PC-3 (cell line): ENCODE results near the gene ADAMTSL1. TPM values are rescaled to one million over a fixed set of nuclear protein-coding genes. Genes with fewer than 3 reads are reported as not detected.

Source experiments
- ATAC-seq: fragments of 200-7000 bp; cut with Tn5 transposase; 2 replicates; pipeline ENCODE4 v1.9.1; 2020; ENCODE audit warnings: mild to moderate bottlenecking, moderate library complexity
- BruUV-seq: library from RNA; stranded (reverse); fragments of 400-500 nt; replicated peaks from 2 replicates; lab custom pipeline; 2021; lab: Mats Ljungman, UMichigan
- CTCF ChIA-PET: fragments of 300-600 bp; sonication (Branson Sonifier 250); formaldehyde crosslinking; loops from one replicate; lab custom pipeline; 2022; ENCODE audit warnings: antibody characterized with exemption; lab: Charles Lee
- POLR2A ChIA-PET: fragments of 300-600 bp; sonication (Branson Sonifier 250); formaldehyde crosslinking; loops from one replicate; lab custom pipeline; 2022; ENCODE audit warnings: antibody characterized with exemption; ENCODE audit not compliant: unreplicated experiment; lab: Charles Lee
- DNase-seq: peaks from one replicate; pipeline ENCODE4 v3.0.0-alpha.2; 2015
- H2AFZ ChIP-seq: fragments of 300-600 bp; sonication (generic); 2 replicates; pipeline ENCODE4 v1.6.0; 2016; ENCODE audit warnings: antibody characterized with exemption, low read length
- H3F3A ChIP-seq: fragments of 300-600 bp; sonication (generic); one replicate; pipeline ENCODE4 v1.6.0; 2017; ENCODE audit warnings: antibody characterized with exemption, low read length, control low read depth, mild to moderate bottlenecking; ENCODE audit not compliant: unreplicated experiment
- H3K27ac ChIP-seq: fragments of 300-600 bp; sonication (generic); 2 replicates; pipeline ENCODE4 v1.5.1; 2016; ENCODE audit warnings: mild to moderate bottlenecking, low read length
- H3K27me3 ChIP-seq: fragments of 300-600 bp; sonication (generic); 2 replicates; pipeline ENCODE4 v1.6.1; 2016; ENCODE audit warnings: low read length, mixed read lengths
- H3K36me3 ChIP-seq: fragments of 300-600 bp; sonication (generic); 2 replicates; pipeline ENCODE4 v1.6.1; 2016; ENCODE audit warnings: low read depth, mixed run types, low read length, mixed read lengths
- H3K4me1 ChIP-seq: fragments of 300-600 bp; sonication (generic); 2 replicates; pipeline ENCODE4 v1.5.1; 2016; ENCODE audit warnings: low read length; ENCODE audit not compliant: insufficient read depth
- H3K4me2 ChIP-seq: fragments of 300-600 bp; sonication (generic); 2 replicates; pipeline ENCODE4 v1.6.0; 2016; ENCODE audit warnings: low read length
- H3K4me3 ChIP-seq: fragments of 300-600 bp; sonication (generic); 2 replicates; pipeline ENCODE4 v1.5.1; 2016; ENCODE audit warnings: mild to moderate bottlenecking, low read length, mixed read lengths
- H3K79me2 ChIP-seq: fragments of 300-600 bp; sonication (generic); 2 replicates; pipeline ENCODE4 v1.6.1; 2017; ENCODE audit warnings: low read length, mixed read lengths
- H3K9ac ChIP-seq: fragments of 300-600 bp; sonication (generic); 2 replicates; pipeline ENCODE4 v1.6.0; 2016; ENCODE audit warnings: mild to moderate bottlenecking, low read length
- H3K9me2 ChIP-seq: fragments of 300-600 bp; sonication (generic); replicated peaks from 2 replicates; pipeline ENCODE4 v1.6.1; 2016; ENCODE audit warnings: mixed run types, low read length, mixed read lengths
- H3K9me3 ChIP-seq: fragments of 300-600 bp; sonication (generic); 2 replicates; pipeline ENCODE4 v1.6.1; 2016; ENCODE audit warnings: low read length, mixed read lengths
- H4K20me1 ChIP-seq: fragments of 300-600 bp; sonication (generic); 2 replicates; pipeline ENCODE4 v1.6.1; 2016; ENCODE audit warnings: low read length, mixed read lengths
- EZH2 ChIP-seq: fragments of 300-600 bp; sonication (generic); IDR thresholded peaks from one replicate; pipeline ENCODE4 v1.6.1; 2017; ENCODE audit warnings: antibody characterized with exemption, mild to moderate bottlenecking, low read length; ENCODE audit not compliant: unreplicated experiment
- EZH2phosphoT487 ChIP-seq: fragments of 300-600 bp; sonication (generic); IDR thresholded peaks from 2 replicates; pipeline ENCODE4 v1.6.1; 2018; ENCODE audit warnings: mild to moderate bottlenecking, antibody characterized with exemption, low read length, borderline replicate concordance
- intact Hi-C: fragments of 100-400 bp; cut with micrococcal nuclease; formaldehyde crosslinking; loops from 2 replicates; pipeline ENCODE4 v1.9.0; 2023
- total RNA-seq: library from RNA; depleted of rRNA; stranded (reverse); fragments of >200 nt; gene quantifications from 2 replicates; pipeline ENCODE4 v1.2.3, GENCODE V29; 2014
- TF ChIP-seq, protein P1 (sequence below): fragments of 300-600 bp; sonication (generic); conservative IDR thresholded peaks from 2 replicates; pipeline ENCODE4 v1.5.1; 2017; ENCODE audit warnings: antibody characterized with exemption, low read depth, mild to moderate bottlenecking, low read length

ADAMTSL1 gene
- total RNA-seq, 1 experiment from 2014 or later, result 0.26 TPM

DNA sequence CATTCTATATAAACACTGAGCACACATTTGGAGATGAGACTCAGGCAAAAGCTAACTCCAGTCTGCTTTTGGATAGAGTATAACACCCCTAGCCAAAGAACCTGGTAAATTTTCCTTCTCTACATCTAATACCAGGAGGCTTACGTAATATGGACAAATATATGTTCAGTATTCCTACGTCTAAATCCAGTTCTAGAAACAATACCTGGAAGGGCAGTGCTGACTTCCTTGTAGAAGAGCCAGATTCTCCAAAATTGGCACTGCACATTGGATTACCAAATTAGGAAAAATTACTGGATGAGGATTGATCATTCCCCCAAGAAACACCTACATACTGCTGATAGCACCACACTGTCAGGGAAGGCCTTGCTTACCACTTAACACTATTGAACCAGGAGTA lies 311.7 kb downstream of the ADAMTSL1 start:
- H3K9me3 ChIP-seq, result no peaks in the 10 kb centered on the region
- no peak overlapping the region for H3K9ac ChIP-seq
- H3K36me3 ChIP-seq, result no peaks in the 10 kb centered on the region
- ATAC-seq, result no peak
- intact Hi-C loops, result no loop called here
- H4K20me1 ChIP-seq, result no peaks in the 10 kb centered on the region
- H3K4me3 ChIP-seq, result no peak overlapping the region
- ChIA-PET POLR2A (no interaction called here), CTCF (no interaction called here)
- no peak for DNase-seq
- H3K79me2 ChIP-seq, result no peaks in the 10 kb centered on the region
- TF ChIP-seq EZH2 (no peak), EZH2phosphoT487 (no peak)
- TF ChIP-seq, protein P1, sequence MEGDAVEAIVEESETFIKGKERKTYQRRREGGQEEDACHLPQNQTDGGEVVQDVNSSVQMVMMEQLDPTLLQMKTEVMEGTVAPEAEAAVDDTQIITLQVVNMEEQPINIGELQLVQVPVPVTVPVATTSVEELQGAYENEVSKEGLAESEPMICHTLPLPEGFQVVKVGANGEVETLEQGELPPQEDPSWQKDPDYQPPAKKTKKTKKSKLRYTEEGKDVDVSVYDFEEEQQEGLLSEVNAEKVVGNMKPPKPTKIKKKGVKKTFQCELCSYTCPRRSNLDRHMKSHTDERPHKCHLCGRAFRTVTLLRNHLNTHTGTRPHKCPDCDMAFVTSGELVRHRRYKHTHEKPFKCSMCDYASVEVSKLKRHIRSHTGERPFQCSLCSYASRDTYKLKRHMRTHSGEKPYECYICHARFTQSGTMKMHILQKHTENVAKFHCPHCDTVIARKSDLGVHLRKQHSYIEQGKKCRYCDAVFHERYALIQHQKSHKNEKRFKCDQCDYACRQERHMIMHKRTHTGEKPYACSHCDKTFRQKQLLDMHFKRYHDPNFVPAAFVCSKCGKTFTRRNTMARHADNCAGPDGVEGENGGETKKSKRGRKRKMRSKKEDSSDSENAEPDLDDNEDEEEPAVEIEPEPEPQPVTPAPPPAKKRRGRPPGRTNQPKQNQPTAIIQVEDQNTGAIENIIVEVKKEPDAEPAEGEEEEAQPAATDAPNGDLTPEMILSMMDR, result no peak
- H3K27ac ChIP-seq, result no peak overlapping the region
- no peak overlapping the region for H3K4me2 ChIP-seq
- no peaks in the 10 kb centered on the region for H3K9me2 ChIP-seq
- no peaks in the 10 kb centered on the region for H3F3A ChIP-seq
- BruUV-seq, result no TSS peak
- H2AFZ ChIP-seq, result no peak overlapping the region
- no peaks in the 10 kb centered on the region for H3K4me1 ChIP-seq
- no peaks in the 10 kb centered on the region for H3K27me3 ChIP-seq

DNA sequence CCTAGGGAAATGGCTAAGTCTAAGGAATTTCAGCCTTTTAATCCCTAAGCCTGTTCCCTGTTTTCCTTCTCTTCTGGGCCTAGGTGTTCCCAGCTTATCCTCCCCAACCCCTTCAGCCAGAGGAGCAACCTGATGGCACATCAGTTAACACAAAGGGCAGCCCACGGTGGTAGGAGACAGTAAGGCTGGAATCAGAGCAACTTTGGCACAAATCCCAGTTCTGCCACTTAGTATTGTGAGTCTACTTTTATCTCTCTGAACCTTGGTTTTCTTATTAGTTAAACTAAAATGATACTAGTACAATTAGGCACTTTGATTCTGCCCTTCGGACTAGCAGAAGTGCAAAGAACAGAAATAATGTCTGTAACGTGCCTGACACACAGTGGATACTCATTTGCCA lies 312.2 kb downstream of the ADAMTSL1 start:
- no peak overlapping the region for H3K4me3 ChIP-seq
- POLR2A ChIA-PET, result no interaction called here
- no peaks in the 10 kb centered on the region for H4K20me1 ChIP-seq
- ATAC-seq (no peak), DNase-seq (no peak)
- intact Hi-C loops, result no loop called here
- TF ChIP-seq EZH2phosphoT487, result no peak
- TF ChIP-seq, protein P1, result no peak
- TF ChIP-seq EZH2, result no peak
- CTCF ChIA-PET, result no interaction called here
- H3K27ac ChIP-seq, result no peak overlapping the region
- no peaks in the 10 kb centered on the region for H3K9me2 ChIP-seq
- no peaks in the 10 kb centered on the region for H3K4me1 ChIP-seq
- H3F3A ChIP-seq, result no peaks in the 10 kb centered on the region
- H3K79me2 ChIP-seq, result no peaks in the 10 kb centered on the region
- no TSS peak for BruUV-seq
- H2AFZ ChIP-seq, result no peak overlapping the region
- no peaks in the 10 kb centered on the region for H3K9me3 ChIP-seq
- H3K36me3 ChIP-seq, result no peaks in the 10 kb centered on the region
- no peaks in the 10 kb centered on the region for H3K27me3 ChIP-seq
- H3K4me2 ChIP-seq, result no peak overlapping the region
- no peak overlapping the region for H3K9ac ChIP-seq

DNA sequence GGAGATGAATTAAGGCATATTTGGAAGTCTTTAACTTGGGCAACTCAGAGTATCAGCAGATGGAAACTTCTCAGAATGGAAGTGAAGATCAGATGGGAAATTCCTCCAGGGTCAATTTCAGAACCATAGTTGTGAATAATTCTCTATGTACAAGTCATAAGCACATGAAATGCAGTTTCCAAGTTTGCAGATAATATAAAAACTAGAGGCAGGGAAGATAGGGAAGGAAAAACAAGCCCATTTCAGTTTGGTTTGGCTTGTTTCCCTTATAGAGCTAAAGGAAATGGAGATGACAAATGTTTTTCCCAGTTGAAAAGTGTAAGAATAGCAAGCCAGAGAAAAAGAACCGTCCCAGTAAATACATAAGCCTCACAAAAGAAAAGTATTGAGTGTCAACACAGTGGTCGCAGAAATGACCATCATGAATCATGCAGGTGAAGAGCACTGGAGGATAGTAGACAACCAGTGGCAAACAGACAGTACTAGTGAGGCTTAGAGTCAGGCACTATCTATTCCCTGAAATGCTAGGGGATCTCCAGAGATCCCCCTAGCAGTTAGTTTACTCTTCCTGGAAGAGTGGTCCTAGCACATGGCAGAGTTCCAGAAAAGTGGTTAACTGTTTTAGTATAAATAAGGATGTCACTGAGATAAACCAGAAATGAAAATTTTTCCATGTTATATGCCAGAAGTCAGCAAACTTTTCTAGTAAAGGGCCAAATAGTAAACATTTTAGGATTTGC lies 313.1 kb downstream of the ADAMTSL1 start:
- intact Hi-C loops, result no loop called here
- TF ChIP-seq EZH2phosphoT487, result no peak
- TF ChIP-seq, protein P1, result no peak
- TF ChIP-seq EZH2, result no peak
- CTCF ChIA-PET, result no interaction called here
- H3K9me2 ChIP-seq, result no peaks in the 10 kb centered on the region
- H3K4me2 ChIP-seq, result no peak overlapping the region
- H3K4me3 ChIP-seq, result no peak overlapping the region
- H3K27me3 ChIP-seq, result no peaks in the 10 kb centered on the region
- POLR2A ChIA-PET, result no interaction called here
- H4K20me1 ChIP-seq, result no peaks in the 10 kb centered on the region
- no peak overlapping the region for H3K9ac ChIP-seq
- H3K36me3 ChIP-seq, result no peaks in the 10 kb centered on the region
- H3K4me1 ChIP-seq, result no peaks in the 10 kb centered on the region
- H3K79me2 ChIP-seq, result no peaks in the 10 kb centered on the region
- H3K9me3 ChIP-seq, result no peaks in the 10 kb centered on the region
- BruUV-seq, result no TSS peak
- no peak overlapping the region for H3K27ac ChIP-seq
- no peak overlapping the region for H2AFZ ChIP-seq
- DNase-seq, result no peak
- no peaks in the 10 kb centered on the region for H3F3A ChIP-seq
- no peak for ATAC-seq
